Stimulated activated CD8-positive, alpha-beta memory T cell treated with anti-CD3 and anti-CD28 coated beads, Interleukin-15, amount 100 ng/mL, for 1 hour (primary cell): ENCODE data around the gene CHRNA10.

Source experiments
- DNase-seq: peaks from one replicate; pipeline ENCODE4 v3.0.0-alpha.2; 2020; ENCODE audit warnings: low read depth

The CHRNA10 gene, protein sequence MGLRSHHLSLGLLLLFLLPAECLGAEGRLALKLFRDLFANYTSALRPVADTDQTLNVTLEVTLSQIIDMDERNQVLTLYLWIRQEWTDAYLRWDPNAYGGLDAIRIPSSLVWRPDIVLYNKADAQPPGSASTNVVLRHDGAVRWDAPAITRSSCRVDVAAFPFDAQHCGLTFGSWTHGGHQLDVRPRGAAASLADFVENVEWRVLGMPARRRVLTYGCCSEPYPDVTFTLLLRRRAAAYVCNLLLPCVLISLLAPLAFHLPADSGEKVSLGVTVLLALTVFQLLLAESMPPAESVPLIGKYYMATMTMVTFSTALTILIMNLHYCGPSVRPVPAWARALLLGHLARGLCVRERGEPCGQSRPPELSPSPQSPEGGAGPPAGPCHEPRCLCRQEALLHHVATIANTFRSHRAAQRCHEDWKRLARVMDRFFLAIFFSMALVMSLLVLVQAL

DNA sequence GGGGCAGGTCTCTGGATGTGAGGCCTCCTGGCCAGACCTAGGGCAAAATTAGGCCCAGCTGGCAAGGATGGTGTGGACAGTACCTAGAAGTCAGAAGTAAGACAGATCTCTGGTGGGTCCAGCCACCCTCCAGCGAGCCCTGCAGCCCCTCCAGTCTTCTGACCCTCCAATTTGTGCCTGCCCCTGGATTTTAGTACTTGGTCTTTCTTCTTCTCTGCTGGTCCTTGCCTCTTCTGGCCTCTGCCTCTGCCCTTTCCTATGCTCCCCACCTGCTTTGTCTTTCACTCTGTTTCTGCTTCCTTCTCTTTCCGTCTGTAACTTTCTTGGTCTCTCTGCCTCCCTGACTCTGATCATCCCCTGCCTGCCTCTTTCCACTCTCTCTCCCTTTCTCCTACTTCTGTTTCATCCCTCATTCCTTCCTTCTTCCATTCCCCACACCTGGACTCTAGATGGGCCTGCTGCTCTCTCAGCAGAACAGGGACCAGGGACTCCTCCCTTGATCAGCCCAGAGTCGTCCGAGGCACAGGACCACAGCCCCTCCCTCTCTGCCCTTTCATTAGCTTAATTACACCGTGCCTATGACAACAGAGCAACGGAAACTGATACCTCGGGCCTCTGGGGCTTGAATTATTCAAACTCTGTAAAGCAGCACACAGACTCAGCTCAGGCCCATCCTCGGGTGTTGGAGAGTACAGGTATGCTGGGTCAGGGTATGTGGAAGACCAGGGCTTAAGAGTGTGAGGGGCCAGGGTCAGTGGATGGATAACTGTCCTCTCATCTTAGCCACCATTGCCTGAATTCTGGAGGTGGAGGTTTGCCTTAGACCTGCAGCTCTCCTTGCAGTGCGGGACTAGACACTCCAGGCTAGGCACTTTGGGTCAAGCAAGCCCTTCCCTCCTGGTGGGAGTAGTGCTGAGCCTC, at the start of gene CHRNA10:
CHRNA10 (minus strand) TSS at position 51 of the 921 bp plus-strand sequence. CDS start 72 bp downstream, outside the sequence.
- DNase-seq = no peak

DNA sequence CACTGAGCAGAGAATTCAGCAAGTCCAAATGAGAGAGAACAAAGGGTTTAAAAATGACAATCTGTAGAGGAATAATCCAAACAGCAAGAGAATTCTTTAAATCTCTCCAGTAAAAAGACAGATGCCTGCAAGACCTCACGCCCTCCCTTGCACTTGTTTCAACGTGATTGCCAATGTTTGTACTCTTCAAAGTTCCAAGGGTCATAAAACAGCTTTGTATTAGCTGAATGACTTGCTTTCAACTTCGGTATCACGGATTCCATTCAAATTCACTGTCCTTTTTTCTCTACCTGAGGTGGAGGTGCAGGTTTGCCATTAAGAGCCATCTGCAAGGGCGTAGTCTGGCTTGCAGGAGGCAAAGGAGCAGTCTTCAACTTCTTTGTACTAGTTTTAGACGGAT, 41.1 kb upstream of the CHRNA10 start:
- DNase-seq = no peak

DNA sequence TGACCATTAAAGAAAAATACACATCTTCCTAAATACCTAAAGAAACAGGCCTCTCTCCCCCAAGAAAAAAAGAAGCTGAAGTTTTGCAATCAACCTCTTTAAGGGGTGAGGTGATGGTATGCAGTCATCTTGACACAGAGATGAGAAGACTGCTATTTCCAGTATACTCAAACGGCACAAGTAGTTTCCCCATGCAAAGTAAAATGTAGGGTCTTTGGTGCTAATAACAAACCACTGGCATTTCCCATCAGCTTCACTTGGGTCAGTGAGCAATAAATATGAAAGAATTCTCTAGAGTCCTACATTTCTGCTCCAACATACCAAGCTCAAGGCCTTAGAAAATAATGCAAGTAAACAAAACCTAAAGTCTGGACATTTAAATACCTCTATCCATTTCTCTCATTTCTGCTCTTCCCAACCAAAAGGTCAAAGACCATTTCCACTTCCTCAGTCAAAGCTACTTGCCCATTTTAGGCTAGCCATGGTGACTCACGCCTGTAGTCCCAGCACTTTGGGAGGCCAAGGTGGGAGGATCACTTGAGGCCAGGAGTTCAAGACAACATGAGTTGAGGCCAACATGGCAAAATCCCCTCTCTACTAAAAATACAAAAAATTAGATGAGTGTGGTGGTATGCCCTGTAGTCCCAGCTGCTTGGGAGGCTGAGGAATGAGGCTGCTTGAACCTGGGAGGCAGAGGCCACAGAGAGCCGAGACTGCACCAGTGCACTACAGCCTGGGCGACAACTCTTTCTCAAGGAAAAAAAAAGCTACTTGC, 39.5 kb upstream of the CHRNA10 start:
- DNase-seq = no peak

DNA sequence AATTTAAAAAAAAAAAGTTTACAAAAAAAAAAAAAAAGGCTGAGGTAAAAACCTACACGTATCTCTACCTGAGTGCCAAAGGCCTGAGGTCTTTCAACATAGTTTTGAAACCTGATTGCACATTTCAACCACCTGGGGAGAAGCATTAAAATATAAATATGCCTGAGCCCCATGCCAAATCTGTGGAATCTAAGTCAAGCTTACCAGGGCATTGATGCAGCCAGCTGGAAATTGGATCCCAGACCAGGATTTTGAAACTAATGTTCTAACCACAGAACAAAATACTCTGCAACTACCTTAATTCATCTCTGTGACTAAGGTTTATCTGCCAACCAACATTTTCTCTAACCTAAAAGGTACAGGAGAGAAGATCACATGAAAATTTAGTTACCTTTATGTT, 38.8 kb upstream of the CHRNA10 start:
- DNase-seq = no peak

DNA sequence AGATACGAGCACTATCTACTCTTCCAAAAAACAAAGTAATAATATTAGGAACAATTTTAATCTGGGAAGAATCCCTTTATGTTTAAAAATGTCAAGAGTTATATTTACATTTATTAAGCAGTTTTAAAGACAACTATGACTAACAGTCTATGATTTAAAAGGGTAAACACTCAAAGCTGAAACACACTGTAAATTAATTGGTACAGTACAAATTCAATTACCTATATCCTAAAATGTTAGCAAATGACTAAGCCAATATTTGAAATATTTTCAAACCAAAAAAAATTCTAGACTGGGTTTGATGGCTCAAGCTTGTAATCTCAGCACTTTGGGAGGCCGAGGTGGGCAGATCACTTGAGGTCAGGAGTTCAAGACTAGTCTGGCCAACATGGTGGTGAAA, 36.0 kb upstream of the CHRNA10 start:
- no peak for DNase-seq

DNA sequence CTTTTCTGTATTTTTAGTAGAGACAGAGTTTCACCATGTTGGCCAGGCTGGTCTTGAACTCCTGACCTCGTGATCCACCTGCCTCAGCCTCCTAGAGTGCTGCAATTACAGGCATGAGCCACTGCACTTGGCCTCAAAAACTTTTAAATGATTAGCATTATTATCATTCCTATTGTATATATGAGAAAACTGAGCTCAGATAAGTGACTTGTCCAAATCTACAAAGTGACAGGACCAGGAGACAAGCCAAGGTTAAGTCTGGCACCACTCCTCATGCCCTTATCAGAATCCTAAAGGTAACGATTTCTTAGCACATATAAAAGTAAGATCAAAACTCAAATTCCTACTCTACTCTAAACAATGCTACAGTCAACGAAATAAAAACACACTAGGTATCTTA, 32.2 kb upstream of the CHRNA10 start:
- no peak for DNase-seq

DNA sequence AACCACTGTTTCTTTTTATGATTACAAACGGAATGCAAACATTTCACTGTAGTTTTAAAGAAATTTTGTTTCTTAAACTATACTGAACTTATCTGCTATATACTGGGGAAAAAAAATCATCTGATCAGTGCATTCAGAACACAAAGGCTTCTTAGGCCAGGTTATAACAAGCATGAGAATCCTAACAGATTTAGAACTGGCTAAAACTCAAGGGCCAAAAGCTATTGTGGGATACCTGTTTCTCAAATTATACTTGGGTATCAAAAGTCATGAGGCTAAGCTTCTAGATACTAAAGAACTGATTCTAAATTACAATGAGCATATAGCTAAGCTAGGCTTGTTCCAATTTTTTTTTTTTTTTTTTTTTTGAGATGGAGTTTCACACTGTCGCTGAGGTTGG, 29.7 kb upstream of the CHRNA10 start:
- DNase-seq = no peak

DNA sequence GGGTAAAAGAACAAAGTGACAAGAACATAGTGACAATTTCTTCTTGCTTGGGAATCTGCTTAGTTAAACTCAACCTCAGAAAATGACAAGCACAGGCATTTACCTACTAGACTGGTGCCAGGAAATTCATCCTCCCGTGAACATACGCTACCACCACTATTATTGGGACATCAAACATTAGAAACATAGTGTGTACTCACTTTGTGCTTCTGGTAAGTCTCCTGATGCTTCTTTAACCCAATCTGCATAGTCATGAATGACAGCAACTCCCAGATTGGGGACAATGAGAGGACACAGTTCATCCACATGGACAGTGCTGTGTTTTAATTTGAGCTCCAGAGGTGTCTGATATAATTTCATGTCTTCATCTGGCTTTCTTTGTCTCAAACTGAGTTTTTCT, 29.2 kb upstream of the CHRNA10 start:
- no peak for DNase-seq

DNA sequence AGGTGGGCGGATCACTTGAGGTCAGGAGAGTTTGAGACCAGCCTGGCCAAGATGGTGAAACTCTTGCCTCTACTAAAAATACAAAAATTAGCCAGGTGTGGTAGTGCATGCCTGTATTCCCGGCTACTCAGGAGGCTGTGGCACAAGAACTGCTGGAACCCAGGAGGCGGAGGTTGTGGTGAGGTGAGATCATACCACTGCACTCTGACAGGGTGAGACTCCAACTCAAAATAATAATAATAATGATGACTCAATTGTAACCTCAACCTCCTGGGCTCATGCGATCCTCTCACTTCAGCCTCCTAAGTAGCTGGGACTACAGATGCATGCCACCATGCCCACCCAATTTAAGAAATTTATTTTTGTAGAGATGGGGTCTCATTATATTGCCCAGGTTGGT, 15.6 kb upstream of the CHRNA10 start:
- no peak for DNase-seq

DNA sequence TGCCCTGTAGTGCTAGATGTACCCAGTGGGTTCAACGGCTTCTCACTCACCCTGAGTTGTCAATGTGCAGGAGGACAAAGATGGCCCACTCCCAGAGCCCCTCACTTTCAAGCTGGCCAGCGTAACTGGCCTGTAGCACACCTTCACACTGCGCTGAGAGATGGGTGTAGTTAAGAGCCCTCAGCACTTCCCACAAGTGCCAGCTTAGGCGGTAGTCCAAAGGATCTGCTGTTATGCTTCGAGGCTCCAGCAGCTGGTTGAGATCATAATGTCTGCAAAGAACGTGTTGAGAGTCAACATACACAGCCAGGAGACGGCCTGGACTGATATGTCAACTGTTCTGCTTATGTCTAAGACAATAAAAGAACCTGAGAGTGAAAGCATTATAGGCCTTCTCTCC, 14.7 kb upstream of the CHRNA10 start:
- no peak for DNase-seq

DNA sequence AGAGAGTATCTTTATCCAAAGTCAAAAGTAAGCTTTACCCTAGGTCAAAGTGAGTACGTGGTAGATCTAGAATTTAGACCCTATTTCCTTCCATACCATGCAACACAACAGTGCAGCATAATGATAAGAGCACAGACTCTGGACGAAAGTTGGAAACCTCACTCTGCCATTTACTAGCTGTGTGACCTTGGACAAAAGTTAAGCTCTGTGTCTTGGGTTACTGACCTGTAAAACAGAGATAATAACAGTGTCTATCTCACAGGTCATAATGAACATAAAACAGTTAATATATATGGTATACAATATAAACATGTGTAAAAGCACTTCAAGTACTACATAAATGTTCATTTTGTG, 13.6 kb upstream of the CHRNA10 start:
- no peak for DNase-seq

DNA sequence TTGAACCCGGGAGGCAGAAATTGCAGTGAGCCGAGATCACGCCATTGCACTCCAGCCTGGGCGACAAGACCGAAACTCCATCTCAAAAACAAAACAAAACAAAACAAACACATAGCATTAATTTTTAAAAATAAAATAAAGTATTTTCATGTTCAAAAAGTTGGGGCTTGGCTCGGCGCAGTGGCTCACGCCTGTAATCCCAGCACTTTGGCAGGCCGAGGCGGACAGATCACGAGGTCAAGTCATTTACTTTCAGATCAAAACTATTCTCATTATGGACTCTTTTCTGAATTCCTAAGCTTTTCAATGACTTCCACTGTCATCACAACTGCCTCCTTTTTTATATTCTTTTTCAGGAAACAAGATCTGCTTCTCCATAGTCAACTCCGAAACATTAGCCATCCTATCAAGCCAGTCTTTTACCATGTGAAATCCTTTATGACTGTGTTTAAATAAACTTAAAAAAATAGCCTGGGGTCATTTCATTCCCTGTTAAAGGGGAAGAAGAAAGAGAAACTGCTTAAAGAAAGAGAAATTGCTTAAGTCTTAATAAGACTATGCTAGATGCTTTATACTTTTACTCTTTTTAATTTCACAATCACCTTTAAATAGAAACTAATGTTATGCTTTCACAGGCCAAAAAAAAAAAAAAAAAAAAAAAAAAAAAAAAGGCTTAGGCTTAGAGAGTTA, 13.1 kb upstream of the CHRNA10 start:
- DNase-seq = no peak

DNA sequence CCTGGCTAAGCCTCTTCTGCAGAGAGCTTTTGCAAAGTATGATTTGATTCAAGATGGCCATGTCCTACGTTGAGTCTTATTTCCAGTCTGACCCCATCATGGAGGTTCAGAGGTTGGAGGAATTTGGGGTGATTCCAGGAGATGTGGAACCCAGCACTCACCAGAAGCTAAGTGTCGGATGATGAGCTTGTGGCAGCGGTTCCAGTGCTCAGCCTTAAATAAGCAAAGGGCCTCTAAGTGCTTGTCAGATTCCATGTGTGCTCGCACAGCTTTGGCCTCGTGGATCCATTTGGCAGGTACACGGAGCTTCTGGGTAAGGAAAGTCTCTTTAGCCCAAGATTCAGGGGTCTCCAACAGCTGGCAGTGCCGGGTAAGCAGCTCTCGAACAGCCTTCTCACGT, 11.9 kb upstream of the CHRNA10 start:
- no peak for DNase-seq

DNA sequence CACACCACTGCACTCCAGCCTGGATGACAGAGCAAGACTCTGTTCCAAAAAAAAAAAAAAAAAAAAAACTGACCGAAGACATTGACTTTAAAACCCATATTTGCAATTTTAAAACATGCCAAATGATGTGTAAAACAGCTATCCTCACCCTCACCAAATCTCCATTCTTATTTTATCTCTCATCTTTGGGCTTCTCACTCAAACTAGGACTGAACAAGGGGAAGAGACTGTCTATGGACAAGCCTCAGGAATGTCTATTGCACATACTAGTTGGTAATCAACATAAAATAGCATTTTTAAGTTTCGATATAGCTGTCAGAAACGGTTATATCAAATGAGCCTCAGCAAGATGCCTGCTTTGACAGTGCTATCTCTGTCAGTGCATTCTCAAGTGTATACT, 7.9 kb upstream of the CHRNA10 start:
- DNase-seq = no peak

DNA sequence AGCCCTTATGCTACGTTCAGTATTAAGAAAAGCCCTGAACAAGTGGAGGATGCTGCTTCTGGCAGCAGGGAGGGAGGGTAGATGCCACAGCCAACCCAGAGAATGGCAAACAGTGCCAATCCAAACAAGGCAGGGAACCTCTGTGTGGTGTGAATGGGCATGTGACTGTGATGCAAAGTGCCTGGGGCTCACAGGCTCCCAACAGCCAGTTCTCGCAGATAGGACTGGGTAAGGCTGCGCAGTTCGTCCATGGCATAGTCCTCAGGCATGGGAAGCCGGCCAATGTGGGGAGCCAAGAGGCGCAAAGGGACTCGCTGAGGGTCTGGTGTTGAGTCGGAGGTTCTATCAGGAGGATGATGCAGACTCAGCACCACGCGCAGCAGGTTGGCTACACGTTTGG, 4.8 kb upstream of the CHRNA10 start:
- DNase-seq = no peak

DNA sequence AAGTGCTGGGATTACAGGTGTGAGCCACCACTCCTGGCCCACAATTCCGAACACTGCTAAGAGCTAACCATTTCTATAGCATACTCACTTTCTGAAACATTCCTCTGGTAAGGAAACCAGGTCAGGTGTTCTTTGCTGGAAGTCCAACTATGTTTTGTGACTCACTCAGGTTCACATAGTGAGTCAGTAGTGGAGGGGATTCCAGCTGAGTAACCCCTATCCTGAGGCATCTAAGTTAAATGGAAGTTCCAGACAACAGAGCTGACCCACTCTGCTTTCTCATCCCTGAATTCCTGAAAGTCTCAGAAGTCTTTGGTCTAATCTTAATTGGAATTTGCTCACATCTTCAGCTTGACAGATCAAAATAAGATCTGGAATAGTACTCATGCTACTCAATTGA, 3.0 kb upstream of the CHRNA10 start:
- no peak for DNase-seq

DNA sequence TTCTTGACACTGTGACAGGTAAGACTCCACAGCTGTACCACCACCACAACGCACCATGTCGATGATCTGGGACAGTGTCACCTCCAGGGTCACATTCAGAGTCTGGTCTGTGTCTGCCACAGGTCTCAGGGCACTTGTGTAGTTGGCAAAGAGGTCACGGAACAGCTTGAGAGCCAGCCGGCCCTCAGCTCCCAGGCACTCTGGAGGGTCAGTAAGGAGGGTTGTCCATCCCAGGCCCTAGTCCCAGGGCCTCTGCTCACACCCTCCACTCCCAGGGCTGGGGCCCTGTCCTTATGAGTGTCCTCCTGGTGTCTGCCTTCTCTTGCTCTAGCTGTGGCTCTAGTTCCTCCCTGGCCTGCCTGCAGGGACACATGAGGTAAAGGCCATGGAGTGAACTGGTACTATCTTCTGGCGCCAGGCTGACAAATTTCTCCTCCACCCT, 1.4 kb downstream of the CHRNA10 start:
- DNase-seq = no peak

DNA sequence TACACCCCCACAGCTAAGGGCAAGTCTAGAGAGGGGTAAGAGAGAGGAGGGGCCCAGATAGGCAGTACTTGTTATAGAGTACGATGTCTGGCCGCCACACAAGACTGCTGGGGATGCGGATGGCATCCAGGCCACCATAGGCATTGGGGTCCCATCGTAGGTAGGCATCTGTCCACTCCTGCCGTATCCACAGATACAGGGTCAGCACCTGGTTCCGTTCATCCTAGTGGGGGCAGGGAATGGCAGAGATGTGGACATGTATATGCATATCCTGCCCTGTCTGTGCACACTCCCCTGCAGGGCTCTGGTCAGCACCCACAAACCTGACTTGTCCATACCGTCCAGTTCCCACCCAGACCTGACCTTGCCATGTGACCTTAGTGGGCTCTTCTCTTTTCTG, 2.1 kb downstream of the CHRNA10 start:
- DNase-seq = no peak

DNA sequence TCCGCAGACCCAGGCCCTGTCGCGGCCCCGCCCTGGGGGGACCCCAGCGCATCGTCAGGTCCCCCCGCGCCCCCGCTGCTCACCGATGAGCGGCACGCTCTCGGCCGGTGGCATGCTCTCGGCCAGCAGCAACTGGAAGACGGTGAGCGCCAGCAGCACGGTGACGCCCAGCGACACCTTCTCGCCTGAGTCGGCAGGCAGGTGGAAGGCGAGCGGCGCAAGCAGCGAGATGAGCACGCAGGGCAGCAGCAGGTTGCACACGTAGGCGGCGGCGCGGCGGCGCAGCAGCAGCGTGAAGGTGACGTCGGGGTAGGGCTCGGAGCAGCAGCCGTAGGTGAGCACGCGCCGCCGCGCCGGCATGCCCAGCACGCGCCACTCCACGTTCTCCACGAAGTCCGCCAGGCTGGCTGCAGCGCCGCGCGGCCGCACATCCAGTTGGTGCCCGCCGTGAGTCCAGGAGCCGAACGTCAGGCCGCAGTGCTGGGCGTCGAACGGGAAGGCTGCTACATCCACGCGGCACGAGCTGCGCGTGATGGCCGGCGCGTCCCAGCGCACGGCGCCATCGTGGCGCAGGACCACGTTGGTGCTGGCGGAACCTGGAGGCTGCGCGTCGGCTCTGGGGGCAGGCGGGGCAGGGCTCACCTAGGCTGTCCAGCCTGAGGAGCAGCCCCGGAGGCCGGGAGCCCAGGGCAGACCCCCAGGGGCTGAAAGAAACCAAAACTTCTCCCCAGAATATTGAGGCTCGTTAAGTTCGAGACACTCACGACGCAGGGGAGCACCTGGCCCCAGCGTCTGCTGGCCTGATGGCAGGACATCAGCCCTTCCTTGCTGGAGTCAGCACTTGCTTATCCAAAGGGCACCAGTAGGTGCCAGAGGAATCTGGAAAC, 3.8 kb downstream of the CHRNA10 start:
- no peak for DNase-seq

DNA sequence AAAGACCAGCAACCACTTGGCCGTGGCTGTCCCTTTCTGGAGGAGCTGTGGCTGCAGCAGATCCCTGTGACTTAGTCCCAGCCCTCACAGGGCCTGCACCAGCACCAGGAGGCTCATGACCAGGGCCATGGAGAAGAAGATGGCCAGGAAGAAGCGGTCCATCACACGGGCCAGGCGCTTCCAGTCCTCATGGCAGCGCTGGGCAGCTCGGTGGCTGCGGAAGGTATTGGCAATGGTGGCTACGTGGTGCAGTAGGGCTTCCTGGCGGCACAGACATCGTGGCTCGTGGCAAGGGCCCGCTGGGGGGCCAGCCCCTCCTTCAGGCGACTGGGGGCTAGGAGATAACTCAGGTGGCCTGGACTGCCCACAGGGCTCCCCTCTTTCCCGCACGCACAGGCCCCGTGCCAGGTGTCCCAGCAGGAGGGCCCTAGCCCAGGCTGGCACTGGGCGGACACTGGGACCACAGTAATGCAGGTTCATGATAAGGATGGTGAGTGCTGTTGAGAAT, 5.1 kb downstream of the CHRNA10 start:
- DNase-seq = no peak
